Astrocyte (in vitro differentiated cells and primary cell): Measurements from ENCODE around the gene IFT81.
"Not testable (repeated sequence)": the region's sequence is repeated elsewhere in the genome, so short reads cannot be mapped to it uniquely, and the experiment has no call there.

Source experiments
- CTCF ChIP-seq: IDR thresholded peaks from 2 replicates; pipeline ENCODE4 v1.5.1; 2011; ENCODE audit warnings: low read depth, mild to moderate bottlenecking, inconsistent platforms, low read length, moderate library complexity; ENCODE audit not compliant: insufficient read depth
- EZH2 ChIP-seq: IDR thresholded peaks from 2 replicates; pipeline ENCODE4 v1.6.1; 2012; ENCODE audit warnings: mild to moderate bottlenecking, low read length, inconsistent platforms; ENCODE audit not compliant: insufficient read depth

GRCh38 chr12:110117210-110117609 lies 6.9 kb upstream of the IFT81 start:
- TF ChIP-seq CTCF, result peak; percentile 3
- not testable (repeated sequence) for TF ChIP-seq EZH2
